HG03378 (cell line): Measurements from ENCODE around the gene RTN4.

ENCODE experiments used
- ATAC-seq: cut with Tn5 transposase; IDR thresholded peaks from one replicate; pipeline ENCODE4 v1.9.1; 2021; ENCODE audit warnings: mild to moderate bottlenecking, moderate library complexity; ENCODE audit not compliant: unreplicated experiment

The RTN4 gene

DNA sequence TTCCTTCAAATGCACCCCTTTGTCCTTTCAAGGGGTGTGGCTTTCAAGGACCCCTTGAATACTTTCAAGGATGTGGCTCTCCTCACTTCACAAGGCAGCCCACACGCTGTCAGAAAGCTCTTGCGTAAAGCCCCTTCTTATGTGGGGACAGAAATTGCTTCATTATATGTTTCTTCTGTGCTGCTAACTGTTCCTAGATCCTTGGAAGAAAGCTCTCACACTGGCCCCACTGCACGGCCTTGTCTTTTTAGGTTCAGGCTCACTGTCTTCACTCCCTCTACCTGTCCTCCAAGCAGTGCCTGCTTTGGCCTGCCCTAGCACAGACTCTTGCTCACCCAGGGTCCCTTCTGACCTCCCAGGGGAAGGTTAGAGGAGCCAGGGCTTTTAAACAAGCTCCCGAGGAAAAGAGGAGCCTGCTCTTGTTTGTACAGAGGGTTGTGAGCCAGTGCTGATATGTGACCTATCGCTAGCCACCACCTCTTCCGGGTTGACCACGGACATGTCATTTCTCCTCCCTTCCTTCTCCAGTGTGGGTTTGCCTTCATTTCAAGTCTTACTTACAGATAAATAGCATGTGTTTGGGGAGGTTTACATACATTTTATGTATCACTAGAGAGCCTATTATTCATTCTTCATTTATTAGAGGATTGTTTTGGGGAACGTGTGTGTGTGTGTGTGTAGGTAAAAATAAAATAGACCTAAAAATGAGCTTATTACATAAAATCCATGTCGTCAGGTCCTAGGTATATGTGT, 94.7 kb downstream of the RTN4 start:
- ATAC-seq, result no peak

DNA sequence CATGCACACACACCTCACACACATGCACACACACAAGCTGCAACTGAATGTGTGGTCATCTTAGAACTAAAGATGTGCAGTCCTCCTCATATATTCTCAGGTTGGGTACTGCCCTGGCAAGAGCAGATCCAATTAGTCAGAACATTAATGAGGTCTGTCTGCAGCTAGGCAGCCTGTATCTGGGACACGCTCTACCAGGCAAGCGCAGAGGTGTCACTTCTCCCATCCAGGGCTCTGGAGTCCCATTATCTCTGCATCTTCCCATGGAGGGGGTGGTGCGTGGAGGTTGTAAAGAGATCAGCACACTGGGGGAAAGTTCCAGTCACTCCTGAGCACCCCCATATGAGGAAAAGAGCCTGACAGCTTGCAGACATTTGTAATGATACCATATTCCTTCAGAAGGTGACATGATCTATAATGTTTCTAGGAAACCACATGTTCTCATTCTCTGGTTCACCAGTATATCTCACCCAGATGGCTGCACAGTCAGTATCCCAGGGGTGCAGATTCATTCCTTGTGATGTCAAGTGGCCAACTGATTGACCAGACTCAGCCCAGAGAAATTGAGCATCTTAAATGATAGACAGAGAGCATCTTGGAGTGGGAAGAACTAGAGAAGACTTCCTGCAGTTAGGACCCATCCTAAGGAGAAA, 95.4 kb downstream of the RTN4 start:
- ATAC-seq, result no peak

DNA sequence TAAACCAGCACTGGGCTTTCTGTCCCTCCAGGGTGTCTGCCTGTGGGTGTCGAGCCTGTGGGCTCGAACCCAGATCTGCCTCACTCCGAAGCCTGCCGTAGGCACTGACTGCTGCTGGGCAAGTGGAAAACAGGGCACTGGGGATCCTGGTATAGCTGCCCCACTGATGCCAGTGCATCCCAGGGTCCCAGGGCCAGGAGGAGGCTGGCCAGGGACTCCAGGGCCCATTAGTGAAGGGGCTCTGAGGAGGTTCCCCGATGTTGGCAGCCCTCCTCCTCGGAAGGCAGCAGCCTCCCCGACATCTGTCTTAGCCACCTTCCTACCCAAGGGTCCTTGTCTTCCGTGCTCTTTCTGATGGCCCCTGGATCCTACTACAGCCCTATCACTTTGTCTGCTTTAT, 96.1 kb downstream of the RTN4 start:
- no peak for ATAC-seq

DNA sequence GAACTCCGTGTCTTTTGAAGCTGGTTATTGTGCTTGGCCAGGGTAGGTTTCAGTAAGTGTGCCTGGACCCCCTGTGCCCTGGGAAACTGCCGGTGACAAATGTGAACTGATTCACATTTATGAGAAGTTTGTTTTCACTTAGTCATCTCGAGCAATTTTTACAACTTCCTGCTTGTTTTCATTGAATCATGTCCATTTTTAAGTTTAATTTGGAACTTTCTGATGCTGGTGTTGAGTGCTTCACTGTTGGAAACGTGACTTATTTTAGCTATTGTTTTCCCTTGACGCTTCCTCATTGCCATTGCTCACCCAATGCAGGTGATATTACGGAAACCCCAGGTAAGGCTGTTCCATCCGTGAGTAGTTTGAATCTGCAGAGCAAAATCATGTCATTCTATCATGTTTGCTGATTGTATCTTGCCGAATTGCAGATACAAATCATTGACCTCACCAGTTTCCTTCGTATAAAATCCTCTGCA, 97.2 kb downstream of the RTN4 start:
- no peak for ATAC-seq

DNA sequence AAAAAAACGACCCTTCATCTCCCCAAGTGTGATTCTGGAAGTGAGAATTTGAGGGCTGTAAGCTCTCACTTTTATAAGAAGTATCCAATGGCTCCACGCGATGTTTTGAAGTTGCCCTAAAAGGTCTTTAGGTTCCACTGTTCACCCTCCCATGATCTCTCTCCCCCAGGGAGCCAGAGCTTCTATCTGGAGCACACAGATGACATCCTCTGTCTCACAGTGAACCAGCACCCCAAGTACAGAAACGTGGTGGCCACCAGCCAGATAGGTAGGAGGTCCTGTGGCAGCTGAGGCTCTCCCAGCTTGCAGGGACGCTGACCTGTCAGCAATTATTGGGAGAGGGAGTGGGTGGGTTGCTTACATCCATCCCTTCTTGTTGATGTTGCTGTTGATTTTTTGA, 97.8 kb downstream of the RTN4 start:
- no peak for ATAC-seq

DNA sequence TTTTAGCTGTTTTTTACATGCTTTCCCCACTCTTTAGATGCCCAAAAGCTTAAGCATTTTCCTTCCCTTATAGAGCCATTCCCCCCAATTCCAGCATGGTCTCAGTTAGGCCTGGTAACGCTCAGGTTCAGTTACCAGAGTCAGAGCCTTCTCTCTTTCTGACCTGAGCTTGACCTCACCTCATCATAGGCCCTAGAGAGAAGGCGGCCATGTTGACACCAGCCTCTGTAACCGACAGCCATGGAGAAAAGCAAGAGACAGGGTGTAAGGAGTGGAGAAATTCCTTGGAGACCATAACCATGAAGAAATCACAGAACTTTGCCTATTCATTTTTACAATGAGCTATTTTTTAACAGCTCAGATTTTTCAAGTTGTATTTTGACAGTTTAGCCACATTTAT, 99.4 kb downstream of the RTN4 start:
- ATAC-seq, result no peak

DNA sequence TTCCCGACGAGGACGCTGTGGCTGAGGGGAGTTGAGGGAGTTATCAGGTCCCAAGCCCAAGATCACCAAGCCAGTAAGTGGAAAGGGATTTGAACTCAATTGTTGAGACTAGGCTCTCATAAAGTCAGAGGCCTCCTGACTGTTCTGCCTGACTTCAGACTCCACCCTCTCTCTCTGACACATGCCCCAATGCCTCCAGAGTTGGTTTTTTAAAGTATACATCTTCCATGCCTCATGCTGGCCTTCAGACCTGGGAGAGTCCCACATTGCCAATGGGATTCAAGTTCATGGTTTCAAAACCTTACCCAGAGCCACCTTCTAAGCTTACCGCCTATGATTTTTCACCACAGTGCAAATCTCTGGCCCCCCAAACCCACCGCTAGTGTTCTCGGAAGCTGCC, 100.8 kb downstream of the RTN4 start:
- no peak for ATAC-seq

DNA sequence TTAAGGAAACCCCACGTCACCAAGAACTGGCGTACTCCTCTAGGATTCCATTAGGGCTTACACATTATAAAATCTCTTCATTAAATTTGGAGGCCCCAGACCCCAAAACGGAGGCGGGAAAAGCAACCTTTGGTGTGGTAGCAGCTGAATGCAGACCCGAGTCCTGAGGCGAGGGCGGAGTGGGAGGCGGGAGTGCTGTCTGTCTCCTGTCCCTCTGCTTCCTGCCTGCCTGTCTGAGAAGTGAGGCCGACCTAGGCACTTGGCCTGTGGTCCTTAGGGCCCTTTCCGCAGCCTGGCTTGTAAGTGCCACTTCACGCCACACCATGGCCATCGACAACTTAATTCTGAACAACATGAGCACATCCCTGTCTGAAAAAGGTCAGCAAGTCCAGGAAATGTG, 102.1 kb downstream of the RTN4 start:
- ATAC-seq, result no peak

DNA sequence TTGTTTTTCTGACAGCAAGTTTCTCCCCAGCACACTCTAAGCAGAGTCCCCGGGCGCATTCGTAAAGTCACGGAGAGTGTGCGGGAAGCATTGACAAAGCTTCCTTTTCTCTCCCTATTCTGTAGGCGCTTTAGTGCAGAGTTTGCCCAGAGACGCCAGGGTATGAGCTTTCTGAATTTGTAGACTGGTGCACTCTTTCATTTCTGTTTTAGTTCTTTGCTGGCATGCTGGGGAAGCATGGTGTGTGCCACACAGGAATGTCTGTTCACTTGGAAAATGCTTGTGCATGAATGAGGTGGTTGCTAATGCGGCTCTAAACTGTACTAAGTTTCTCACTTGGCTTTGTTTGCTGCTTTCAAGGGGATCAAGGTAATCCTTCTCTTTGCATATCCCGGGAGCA, 102.6 kb downstream of the RTN4 start:
- no peak for ATAC-seq

DNA sequence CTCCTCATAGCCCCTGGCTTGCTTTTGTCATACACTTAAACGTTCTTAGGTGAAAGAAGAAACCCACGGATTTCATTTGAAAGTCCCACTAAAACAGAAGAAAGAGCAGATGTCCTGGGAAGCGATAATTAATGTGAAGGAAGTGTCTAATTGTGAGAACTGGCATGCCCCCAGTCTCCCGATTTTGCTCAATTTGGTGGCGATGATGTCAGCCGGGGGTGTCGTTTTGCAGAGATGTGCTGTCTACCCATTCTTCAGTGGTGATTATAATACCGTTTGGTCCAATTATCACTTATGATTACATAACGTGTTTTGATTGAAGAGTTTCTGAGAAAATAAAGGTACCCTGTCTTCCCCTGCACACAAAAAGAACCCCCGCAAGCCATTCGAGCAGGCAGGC, 103.1 kb downstream of the RTN4 start:
- no peak for ATAC-seq

DNA sequence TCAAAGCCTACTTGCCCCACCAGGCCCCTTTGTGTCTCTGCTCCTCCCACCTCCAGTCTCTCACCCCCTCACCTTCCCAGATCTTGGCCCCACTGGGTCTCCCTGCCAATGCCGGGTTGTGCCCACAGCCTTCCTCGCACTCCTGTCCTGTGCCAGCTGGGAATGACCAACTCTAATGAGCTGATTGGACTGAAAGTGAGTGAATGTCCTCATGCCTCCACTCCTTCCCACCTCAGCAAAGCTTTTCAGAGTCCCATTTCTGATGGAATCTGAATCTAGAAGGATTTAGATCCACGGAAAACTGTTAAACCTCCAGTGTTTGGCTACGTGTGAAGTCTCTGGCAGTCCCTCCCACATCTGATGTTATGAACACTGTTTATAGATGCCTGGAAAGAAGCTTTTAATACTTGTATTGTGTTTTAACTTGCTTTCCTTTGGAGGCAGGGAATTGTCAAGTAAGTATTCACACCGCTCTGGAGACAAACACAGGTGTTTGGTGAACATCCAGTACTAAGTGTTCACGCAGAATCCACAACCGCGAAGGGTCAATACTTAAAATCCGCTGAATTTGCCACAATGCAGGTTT, 103.9 kb downstream of the RTN4 start:
- ATAC-seq, result no peak

DNA sequence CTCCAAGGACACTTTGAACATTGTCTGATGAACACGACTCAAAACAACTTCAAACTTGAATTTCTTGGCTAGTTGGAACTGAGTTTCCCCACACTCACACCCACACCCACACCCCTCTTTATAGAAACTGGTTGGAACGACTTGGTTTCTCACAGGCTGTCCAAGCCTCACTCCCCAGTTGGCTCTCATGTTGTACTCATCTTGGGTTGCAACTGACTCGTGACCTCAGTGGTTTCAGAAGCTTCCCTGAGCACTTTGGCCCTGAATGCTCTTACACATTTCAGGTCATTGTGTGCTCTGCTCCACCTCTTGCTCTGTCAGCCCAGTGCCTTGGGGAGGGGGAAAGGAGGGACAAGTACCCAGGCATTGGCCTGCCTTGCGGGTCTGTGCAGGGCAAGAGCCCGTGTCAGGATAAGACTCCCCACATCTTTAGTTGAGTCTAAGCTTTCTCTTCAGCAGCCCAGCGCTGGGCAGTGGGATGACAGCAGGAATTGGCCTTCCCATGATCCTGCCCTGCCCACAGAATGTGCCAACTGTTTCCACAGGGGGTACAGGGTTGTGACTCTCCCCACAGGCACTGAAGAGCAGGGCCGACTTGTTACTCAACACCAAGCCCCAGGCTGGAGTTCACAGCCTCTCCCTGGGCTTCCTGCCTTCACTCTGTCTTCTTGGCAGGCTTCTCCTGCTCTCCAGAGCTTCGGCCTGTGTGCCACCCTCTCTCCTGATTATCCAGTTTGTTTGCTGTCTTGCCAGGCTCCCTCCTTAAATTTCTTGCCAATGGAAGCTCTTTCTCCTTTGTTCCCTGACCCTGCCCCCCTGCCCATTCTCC, 104.6 kb downstream of the RTN4 start:
- no peak for ATAC-seq

DNA sequence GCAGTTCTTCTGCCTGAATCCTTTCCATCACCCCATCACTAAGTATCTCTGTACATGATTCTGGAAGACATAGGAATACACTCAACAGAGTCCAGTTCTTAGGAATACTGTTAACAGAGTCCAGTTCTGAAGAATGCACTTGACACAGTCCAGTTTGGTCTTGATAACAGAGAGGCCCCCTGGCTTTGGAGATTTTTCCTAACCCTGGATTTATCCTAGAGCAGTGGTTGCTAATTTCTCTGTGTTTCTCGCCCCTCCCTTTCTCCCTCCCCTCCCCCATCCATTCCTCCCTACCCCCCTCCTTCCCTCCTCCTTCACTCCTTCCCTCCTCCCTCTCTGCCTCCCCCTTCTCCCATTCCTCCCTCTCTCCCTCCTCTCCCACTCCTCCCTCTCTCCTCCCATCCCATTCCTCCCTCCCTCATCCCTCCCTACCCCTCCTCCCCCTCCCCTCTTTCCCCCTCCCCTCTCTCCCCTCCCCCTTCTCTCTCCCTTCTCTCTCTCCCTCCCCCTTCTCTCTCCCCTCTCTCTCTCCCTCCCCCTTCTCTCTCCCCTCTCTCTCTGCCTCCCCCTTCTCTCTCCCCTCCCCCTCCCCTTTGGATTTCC, 105.4 kb downstream of the RTN4 start:
- ATAC-seq, result no peak

DNA sequence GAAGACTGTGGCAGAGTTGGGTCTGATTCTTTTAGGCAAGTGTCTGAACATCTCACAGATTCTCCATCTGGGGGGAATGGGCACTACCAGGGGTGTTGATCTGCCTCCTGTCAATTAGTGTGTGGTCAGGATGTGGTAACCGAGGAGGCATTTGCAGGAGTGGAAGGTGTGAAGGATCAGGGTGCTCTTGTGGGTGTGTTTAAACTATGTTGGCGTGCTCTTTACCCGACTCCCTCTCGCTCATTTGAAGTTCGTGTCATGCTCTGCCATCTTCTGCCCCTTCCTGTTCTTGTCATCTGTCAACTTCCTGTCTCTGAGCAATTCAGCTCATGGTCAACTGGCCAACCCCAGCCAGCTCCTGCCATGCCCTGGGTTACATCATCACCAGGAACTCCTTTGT, 107.9 kb downstream of the RTN4 start:
- no peak for ATAC-seq

DNA sequence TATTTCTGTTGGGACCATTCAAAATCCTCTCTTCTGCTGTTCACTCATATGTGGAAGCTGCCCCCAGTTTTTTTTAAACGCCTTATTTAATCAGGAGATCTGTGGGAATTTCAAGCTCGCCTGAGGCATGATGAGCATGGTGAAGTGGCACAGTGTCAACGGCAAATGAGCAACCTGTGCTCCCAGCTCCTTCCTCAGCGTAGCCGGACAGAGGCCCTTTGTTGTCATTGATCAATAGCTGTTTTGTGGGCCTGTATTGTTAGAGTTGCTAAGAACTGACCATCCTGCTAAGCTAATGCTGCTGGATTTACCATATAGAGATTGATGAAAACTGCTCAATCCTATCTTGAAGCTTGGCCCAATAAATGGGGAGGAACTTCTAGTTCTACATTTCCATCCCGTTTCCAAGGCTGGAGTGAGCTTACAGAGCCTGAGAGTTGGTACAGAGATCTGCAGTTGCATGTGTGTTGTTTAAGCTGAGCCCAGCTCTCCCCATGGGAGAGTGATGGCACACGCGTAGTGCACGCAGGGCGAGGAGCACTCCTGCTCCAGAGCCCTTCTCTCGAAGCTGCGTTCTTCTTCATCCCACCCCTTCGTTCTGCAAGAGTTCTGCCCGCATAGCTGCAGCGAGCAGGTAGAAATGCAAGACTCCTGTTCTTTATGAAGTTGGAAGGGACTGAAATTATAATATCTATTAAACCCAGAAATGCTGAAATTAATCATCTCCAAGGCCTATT, 108.8 kb downstream of the RTN4 start:
- no peak for ATAC-seq

DNA sequence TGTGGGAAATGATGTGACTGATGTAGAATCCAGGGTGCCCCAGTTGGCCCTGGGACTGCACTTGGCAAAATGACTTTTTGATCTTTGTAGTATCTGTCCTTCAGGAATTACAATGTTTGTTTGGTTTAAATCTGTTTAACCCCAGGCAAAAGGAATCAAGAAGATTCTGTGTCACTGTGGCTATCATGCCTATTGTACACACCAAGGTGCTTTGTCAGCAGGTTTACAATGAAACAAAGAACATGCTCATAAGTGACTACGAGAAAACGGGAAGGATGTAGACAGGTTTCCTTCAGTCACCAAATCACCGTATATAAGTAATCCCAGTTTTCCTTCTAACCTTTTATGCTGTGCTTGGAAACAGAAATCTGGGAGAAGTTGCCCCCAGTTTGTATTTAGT, 109.5 kb downstream of the RTN4 start:
- no peak for ATAC-seq

DNA sequence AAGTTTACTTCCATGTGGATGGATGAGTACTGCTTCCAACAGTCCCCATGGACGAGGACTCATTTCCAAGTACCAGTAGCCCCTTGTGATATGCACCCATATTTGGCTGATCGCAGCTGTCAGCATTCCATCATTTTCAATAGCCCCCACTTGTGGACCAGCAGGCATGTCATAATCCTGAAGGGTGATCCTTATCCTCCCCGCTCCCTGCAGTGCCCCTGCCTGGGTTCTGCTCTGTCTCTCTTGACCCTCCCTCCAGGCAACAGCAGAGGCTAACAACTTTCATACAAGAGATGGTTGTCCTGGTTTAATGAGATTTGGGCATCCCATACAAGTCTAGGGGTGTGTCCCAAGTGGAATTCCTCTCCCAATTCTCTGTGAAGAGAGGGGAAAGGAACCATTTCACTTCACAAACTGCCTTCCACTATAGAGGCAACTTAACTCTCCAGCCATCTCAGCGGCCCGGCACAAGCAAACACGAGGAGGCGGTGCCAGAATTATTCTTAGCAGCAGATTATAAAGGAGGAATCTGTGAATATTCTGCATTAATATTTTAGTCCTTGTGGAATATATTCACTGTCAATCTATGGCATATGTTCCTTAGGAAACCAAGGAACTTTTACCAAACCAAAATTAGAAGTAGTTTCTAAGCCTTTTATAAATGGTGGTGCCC, 110.7 kb downstream of the RTN4 start:
- ATAC-seq, result no peak

DNA sequence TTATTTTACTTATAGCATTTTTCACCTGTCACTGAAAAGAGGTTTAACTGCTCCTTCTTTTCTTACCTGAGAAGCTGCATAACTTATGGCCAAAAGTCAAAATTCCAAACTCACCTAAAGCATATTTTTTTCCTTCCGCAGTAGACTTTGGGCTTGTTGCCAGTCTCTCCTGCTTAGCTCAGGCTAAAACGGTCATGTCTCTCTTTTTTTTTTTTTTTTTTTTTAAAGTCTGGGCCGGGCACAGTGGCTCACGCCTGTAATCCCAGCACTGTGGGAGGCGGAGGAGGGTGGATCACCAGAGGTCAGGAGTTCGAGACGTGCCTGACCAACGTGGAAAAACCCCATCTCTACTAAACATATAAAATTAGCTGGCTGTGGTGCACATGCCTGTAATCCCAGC, 113.5 kb downstream of the RTN4 start:
- ATAC-seq, result no peak

DNA sequence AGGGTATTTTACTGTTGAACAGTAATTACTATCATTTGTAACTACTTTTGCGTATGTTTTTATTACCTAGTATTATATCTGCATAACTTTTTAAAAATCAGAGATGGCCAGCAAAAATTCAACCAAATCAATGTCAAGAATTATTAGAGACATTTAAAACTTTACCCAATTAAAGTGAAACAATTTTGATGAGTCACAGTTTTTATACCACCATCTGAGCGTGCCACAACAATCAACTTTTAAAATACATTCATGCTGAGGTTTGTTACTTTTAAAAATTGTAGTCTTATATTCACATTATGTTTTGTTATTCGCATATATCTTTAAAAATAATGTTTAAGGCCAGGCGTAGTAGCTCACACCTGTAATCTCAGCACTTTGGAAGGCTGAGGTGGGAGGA, 114.9 kb downstream of the RTN4 start:
- ATAC-seq, result no peak

DNA sequence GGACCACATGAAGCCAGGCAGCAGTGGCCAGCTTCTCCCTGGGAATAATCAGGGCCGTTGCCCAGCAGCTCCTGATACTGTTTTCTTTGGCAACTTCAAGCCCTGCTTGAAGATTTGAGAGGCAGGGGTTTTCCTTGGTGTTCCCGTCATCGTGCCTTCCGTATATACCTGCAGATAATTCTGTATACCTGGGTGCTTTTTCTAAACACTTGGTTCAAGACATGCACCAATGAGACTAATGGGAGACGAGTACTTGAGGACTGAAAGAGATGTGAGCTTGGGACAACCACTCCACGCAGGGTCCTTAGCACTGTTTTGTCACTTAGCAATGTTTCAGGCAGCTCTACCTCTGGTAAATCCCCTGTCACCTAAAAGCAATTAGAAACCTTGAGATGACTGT, 118.8 kb downstream of the RTN4 start:
- ATAC-seq, result no peak
